Mesendoderm (in vitro differentiated cells): ENCODE results near the gene FXYD6.

ENCODE experiments used
- DNase-seq: peaks from one replicate; pipeline ENCODE4 v3.0.0; 2013
- H2AK5ac ChIP-seq: 2 replicates; pipeline ENCODE4 v1.6.1; 2013; ENCODE audit warnings: low read length, inconsistent platforms
- H2BK120ac ChIP-seq: 2 replicates; pipeline ENCODE4 v1.6.1; 2013; ENCODE audit warnings: low read depth, mild to moderate bottlenecking, low read length, moderate library complexity, mixed read lengths
- H2BK15ac ChIP-seq: replicated peaks from 2 replicates; pipeline ENCODE4 v1.6.1; 2013; ENCODE audit warnings: low read depth, mild to moderate bottlenecking, moderate library complexity
- H2BK5ac ChIP-seq: 2 replicates; pipeline ENCODE4 v1.6.1; 2013; ENCODE audit warnings: low read length, inconsistent platforms
- H3K18ac ChIP-seq: 2 replicates; pipeline ENCODE4 v1.6.1; 2013; ENCODE audit warnings: mild to moderate bottlenecking, low read length, mixed read lengths
- H3K23ac ChIP-seq: one replicate; pipeline ENCODE4 v1.6.1; 2013; ENCODE audit warnings: low read length
- H3K27ac ChIP-seq: 2 replicates; pipeline ENCODE4 v1.5.1; 2013; ENCODE audit warnings: low read depth, mild to moderate bottlenecking, inconsistent platforms, low read length, moderate library complexity
- H3K27me3 ChIP-seq: 2 replicates; pipeline ENCODE4 v1.6.1; 2013; ENCODE audit warnings: low read length, control low read depth, mild to moderate bottlenecking, inconsistent platforms; ENCODE audit not compliant: insufficient read depth, poor library complexity
- H3K36me3 ChIP-seq: 2 replicates; pipeline ENCODE4 v1.6.1; 2013; ENCODE audit warnings: low read length, inconsistent platforms; ENCODE audit not compliant: control insufficient read depth, insufficient read depth
- H3K4ac ChIP-seq: one replicate; pipeline ENCODE4 v1.6.1; 2013; ENCODE audit warnings: low read depth, mild to moderate bottlenecking, low read length, moderate library complexity
- H3K4me1 ChIP-seq: 2 replicates; pipeline ENCODE4 v1.6.1; 2013; ENCODE audit warnings: low read depth, low read length, inconsistent platforms; ENCODE audit not compliant: control insufficient read depth
- H3K4me2 ChIP-seq: 2 replicates; pipeline ENCODE4 v1.6.1; 2013; ENCODE audit warnings: low read length
- H3K4me3 ChIP-seq: 2 replicates; pipeline ENCODE4 v1.5.1; 2013; ENCODE audit warnings: mild to moderate bottlenecking, low read length
- H3K56ac ChIP-seq: one replicate; pipeline ENCODE4 v1.6.1; 2013; ENCODE audit warnings: low read length
- H3K79me1 ChIP-seq: 2 replicates; pipeline ENCODE4 v1.6.1; 2013; ENCODE audit warnings: low read length, inconsistent platforms
- H3K79me2 ChIP-seq: 2 replicates; pipeline ENCODE4 v1.6.1; 2013; ENCODE audit warnings: mild to moderate bottlenecking, low read length; ENCODE audit not compliant: control insufficient read depth, insufficient read depth
- H3K9ac ChIP-seq: 2 replicates; pipeline ENCODE4 v1.6.1; 2013; ENCODE audit warnings: low read length, inconsistent platforms
- H4K5ac ChIP-seq: one replicate; pipeline ENCODE4 v1.6.1; 2013; ENCODE audit warnings: low read length
- H4K8ac ChIP-seq: one replicate; pipeline ENCODE4 v1.6.1; 2013; ENCODE audit warnings: low read depth, mild to moderate bottlenecking, control low read depth, low read length, moderate library complexity
- WGBS: extraction: QIAGEN DNeasy Blood & Tissue Kit; methylation state at CpG from one replicate; pipeline ENCODE4 v1.1.7; 2013; ENCODE audit warnings: low lambda C conversion rate, missing lambda C conversion rate; ENCODE audit not compliant: insufficient coverage; ENCODE audit errors: extremely low coverage; 5-methylcytosine and 5-hydroxymethylcytosine counted together

The FXYD6 gene

DNA sequence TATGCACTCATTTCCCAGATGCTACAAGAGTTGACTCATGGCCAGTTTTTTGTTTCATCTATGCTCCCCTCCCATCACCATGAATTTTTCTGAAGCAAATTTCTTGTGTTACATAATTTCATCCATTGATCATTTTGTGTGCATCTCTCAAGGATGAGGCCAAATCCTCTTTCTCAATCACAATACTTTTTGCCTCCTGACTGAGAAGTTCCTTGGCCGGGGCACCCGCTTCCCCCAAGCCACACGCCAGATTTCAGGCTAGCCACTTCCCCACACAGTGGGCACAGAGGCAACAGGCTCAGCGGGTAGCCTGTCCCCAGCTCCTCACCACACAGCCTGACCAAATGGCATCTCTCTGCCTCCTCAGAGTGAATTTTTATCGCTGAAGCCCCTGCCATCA is 69.6 kb downstream of the FXYD6 start:
- no peak overlapping the region for H3K4me2 ChIP-seq
- H2BK5ac ChIP-seq: no peak overlapping the region
- no peaks in the 10 kb centered on the region for H3K36me3 ChIP-seq
- no peak overlapping the region for H3K23ac ChIP-seq
- no peak overlapping the region for H4K5ac ChIP-seq
- H3K4me1 ChIP-seq: peaks cover 4% of the 10 kb centered on the region
- H3K18ac ChIP-seq: no peak overlapping the region
- no peak overlapping the region for H3K56ac ChIP-seq
- H2BK15ac ChIP-seq: no peak overlapping the region
- no peak overlapping the region for H3K9ac ChIP-seq
- no peaks in the 10 kb centered on the region for H3K27me3 ChIP-seq
- no CpG with 5 or more reads among the region's 5 CpGs for WGBS
- DNase-seq: no peak
- H3K4me3 ChIP-seq: no peak overlapping the region
- H3K79me2 ChIP-seq: no peaks in the 10 kb centered on the region
- H3K4ac ChIP-seq: no peak overlapping the region
- H3K27ac ChIP-seq: no peak overlapping the region
- H4K8ac ChIP-seq: no peak overlapping the region
- no peak overlapping the region for H2AK5ac ChIP-seq
- peaks cover 1% of the 10 kb centered on the region for H3K79me1 ChIP-seq
- H2BK120ac ChIP-seq: no peak overlapping the region

GRCh38 chr11:117805045-117805444 is 71.4 kb downstream of the FXYD6 start:
- Histone ChIP-seq H2AK5ac (no peak overlapping the region), H3K23ac (no peak overlapping the region), H3K27ac (no peak overlapping the region), H3K4me3 (no peak overlapping the region), H3K4ac (no peak overlapping the region), H3K56ac (no peak overlapping the region), H4K5ac (no peak overlapping the region), H3K9ac (no peak overlapping the region), H3K79me1 (peaks cover 1% of the 10 kb centered on the region), H3K4me2 (no peak overlapping the region), H4K8ac (no peak overlapping the region), H2BK120ac (no peak overlapping the region), H3K79me2 (no peaks in the 10 kb centered on the region), H3K18ac (no peak overlapping the region), H3K27me3 (no peaks in the 10 kb centered on the region), H3K4me1 (peaks cover 4% of the 10 kb centered on the region), H2BK5ac (no peak overlapping the region), H2BK15ac (no peak overlapping the region), H3K36me3 (no peaks in the 10 kb centered on the region)
- WGBS: no CpG with 5 or more reads among the region's 1 CpG
- no peak for DNase-seq

- Histone ChIP-seq H4K5ac (no peak overlapping the region), H2BK120ac (no peak overlapping the region), H3K4ac (no peak overlapping the region), H2AK5ac (no peak overlapping the region), H2BK5ac (no peak overlapping the region), H3K4me3 (no peak overlapping the region), H3K27me3 (no peaks in the 10 kb centered on the region), H3K4me2 (no peak overlapping the region), H3K18ac (no peak overlapping the region), H3K56ac (no peak overlapping the region), H3K27ac (no peak overlapping the region), H4K8ac (no peak overlapping the region), H3K36me3 (no peaks in the 10 kb centered on the region), H3K79me2 (no peaks in the 10 kb centered on the region), H3K9ac (no peak overlapping the region), H3K79me1 (no peaks in the 10 kb centered on the region), H3K4me1 (no peaks in the 10 kb centered on the region), H3K23ac (no peak overlapping the region), H2BK15ac (no peak overlapping the region)
- WGBS: no CpG with 5 or more reads among the region's 8 CpGs
- no peak for DNase-seq
Observed at GRCh38 chr11:117803896-117804295, 72.6 kb downstream of the FXYD6 start.

DNA sequence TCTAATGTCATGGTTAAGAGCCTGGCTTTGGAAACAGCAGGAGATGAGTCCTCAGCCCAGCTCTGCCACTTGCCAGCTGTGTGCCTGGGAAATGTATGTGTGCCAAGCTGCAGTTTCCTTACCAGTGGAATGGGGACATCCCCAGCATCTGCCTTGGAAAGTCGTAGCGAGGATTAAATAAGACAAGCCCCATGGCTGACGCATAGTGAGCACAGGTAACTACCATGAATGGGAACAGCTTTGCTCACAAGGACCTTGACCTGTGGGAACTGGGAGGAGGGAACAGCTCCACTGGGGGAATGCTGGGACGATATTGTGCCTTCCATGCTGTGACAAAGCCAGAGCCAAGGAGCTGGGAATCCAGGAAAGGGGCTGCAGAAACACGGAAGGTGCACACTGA is 76.8 kb downstream of the FXYD6 start:
- no peak for DNase-seq
- Histone ChIP-seq H2BK5ac (no peak overlapping the region), H3K4me2 (no peak overlapping the region), H4K8ac (no peak overlapping the region), H3K79me2 (no peaks in the 10 kb centered on the region), H3K4me3 (no peak overlapping the region), H3K36me3 (no peaks in the 10 kb centered on the region), H3K27me3 (peaks cover 25% of the 10 kb centered on the region), H4K5ac (no peak overlapping the region), H2BK120ac (no peak overlapping the region), H3K79me1 (no peaks in the 10 kb centered on the region), H3K56ac (no peak overlapping the region), H2AK5ac (no peak overlapping the region), H3K9ac (no peak overlapping the region), H3K27ac (no peak overlapping the region), H3K4me1 (no peaks in the 10 kb centered on the region), H3K4ac (no peak overlapping the region), H3K18ac (no peak overlapping the region), H2BK15ac (no peak overlapping the region), H3K23ac (no peak overlapping the region)
- no CpG with 5 or more reads among the region's 5 CpGs for WGBS

DNA sequence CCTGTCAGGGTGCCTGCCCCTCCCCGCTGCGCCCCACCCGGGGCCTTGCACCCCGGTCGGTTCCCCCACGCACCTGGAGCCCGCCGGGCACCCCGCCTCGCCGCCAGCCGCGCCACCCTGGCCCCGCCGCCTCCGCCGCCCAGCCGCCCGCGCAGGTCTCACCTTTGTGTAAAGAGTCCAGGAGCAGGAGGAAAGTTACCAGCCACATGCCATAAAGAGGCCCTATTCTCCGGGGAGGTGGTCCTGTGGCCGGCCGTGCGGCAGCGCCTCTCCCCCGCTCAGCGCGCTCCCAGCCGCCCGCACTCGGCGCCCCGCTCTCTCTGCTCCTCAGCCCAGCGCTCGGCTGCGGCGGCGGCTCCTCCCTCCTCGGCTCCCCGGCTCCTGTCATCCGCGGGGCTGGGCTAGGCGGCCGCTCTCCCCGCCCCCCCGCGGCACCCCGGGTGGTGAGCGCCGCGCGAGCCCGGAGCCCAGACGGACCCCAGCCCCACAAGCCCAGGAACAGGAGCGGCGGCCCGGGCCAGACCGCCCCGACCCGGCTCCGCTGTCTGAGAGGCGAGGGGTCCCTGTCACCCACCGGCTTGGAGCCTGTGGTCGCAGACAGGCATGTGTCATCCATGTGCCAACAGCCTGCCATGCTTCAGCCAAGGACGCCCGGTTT is 79.5 kb downstream of the FXYD6 start, which contains the start of gene DSCAML1:
DSCAML1 (minus strand) TSS at position 345 of the 658 bp plus-strand sequence; CDS start at position 208, 137 bp downstream.
- Histone ChIP-seq H3K36me3 (no peaks in the 10 kb centered on the region), H3K79me1 (no peaks in the 10 kb centered on the region), H3K4me2 (peak within 1 kb of the TSS; percentile 73), H3K4me1 (no peaks in the 10 kb centered on the region), H3K18ac (no peak within 1 kb of the TSS), H2AK5ac (no peak within 1 kb of the TSS), H3K23ac (no peak within 1 kb of the TSS), H3K27me3 (peaks cover 33% of the 10 kb centered on the region), H2BK120ac (no peak within 1 kb of the TSS), H4K8ac (no peak within 1 kb of the TSS), H2BK5ac (no peak within 1 kb of the TSS), H3K4me3 (no peak within 1 kb of the TSS), H2BK15ac (no peak within 1 kb of the TSS), H3K56ac (peak within 1 kb of the TSS; percentile 64), H4K5ac (no peak within 1 kb of the TSS), H3K9ac (peak within 1 kb of the TSS; percentile 34), H3K79me2 (no peaks in the 10 kb centered on the region), H3K4ac (no peak within 1 kb of the TSS), H3K27ac (no peak within 1 kb of the TSS)
- WGBS: no CpG with 5 or more reads among the region's 66 CpGs
- DNase-seq: peak; percentile 27

DNA sequence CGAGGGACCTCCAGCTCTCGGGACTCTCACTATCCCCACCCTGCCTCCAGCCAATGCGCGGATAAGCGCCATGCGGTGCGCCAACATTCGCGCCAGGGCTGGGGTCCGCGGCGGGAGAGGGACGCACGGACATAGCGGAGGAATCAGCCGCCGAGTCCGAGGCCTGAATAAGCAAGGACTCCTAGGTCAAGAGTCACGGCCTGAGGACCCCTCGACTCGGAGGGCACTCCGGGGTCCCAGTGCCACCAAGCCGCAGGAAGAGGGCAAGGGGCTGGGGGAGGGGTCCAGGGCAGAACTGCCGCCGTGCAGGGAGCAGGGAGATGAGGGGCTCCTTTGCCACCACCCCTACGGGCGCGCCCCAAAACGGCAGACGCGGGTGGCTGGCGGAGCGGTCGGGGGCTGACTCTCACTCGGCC is 80.0 kb downstream of the FXYD6 start:
- no peaks in the 10 kb centered on the region for H3K79me1 ChIP-seq
- H4K8ac ChIP-seq: no peak overlapping the region
- peak overlapping the region; percentile 64 for H3K56ac ChIP-seq
- no peak overlapping the region for H2AK5ac ChIP-seq
- peak overlapping the region; percentile 34 for H3K9ac ChIP-seq
- H3K4ac ChIP-seq: no peak overlapping the region
- H2BK15ac ChIP-seq: no peak overlapping the region
- H3K23ac ChIP-seq: no peak overlapping the region
- H3K4me3 ChIP-seq: no peak overlapping the region
- H3K27ac ChIP-seq: no peak overlapping the region
- H3K18ac ChIP-seq: no peak overlapping the region
- H3K4me1 ChIP-seq: no peaks in the 10 kb centered on the region
- no peak overlapping the region for H2BK120ac ChIP-seq
- DNase-seq: no peak
- no peaks in the 10 kb centered on the region for H3K79me2 ChIP-seq
- peaks cover 33% of the 10 kb centered on the region for H3K27me3 ChIP-seq
- no CpG with 5 or more reads among the region's 35 CpGs for WGBS
- no peaks in the 10 kb centered on the region for H3K36me3 ChIP-seq
- H4K5ac ChIP-seq: no peak overlapping the region
- no peak overlapping the region for H2BK5ac ChIP-seq
- H3K4me2 ChIP-seq: peak overlapping the region; percentile 73
